SIG-M5 treated with dmso at 0.1 percent for 504 hours (cell line): Measurements from ENCODE around the gene TMEM117.
"Not testable (repeated sequence)": the region's sequence is repeated elsewhere in the genome, so short reads cannot be mapped to it uniquely, and the experiment has no call there.

Experiments used
- DNase-seq: peaks from one replicate; lab custom pipeline; 2025; ENCODE audit not compliant: unreplicated experiment; lab: John Stamatoyannopoulos, UW

The TMEM117 gene

DNA sequence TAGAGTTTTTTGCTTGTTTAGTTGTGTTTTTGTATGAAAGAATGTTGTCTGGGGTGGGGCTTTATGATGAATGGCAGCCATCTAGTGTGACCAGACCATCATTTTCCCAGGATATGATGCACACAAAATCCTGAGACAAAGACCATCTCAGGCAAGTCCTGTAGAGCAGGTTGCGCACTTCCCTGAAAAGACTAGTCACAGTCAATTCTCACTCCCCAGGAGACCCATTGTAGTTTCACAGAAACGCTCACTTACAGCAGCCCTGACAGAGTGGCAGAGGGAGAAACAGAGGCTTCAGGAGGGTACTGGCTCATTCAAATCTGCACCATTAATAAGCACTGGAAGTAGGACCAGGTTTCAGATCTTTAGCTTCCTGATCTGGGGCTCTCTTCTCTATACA is 183.2 kb downstream of the TMEM117 start:
- no peak for DNase-seq

DNA sequence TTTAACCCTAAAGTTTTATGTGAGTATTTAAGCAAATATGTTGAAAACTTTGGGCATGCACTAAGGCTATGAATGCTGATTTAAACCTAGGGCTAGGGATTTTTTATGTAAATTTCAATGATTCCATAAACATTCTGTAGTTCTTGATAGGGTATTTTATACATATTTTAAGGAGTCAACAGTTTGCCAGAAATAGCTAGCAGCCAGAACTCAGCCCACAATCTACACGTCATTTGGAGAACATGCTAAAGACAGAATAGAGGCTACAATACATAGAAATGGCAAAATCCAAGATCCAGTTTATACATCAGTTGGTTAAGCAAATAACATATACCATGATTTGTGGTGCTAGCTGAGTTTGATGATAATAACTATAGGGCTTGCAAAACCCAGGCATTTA is 184.7 kb downstream of the TMEM117 start:
- DNase-seq, result no peak

DNA sequence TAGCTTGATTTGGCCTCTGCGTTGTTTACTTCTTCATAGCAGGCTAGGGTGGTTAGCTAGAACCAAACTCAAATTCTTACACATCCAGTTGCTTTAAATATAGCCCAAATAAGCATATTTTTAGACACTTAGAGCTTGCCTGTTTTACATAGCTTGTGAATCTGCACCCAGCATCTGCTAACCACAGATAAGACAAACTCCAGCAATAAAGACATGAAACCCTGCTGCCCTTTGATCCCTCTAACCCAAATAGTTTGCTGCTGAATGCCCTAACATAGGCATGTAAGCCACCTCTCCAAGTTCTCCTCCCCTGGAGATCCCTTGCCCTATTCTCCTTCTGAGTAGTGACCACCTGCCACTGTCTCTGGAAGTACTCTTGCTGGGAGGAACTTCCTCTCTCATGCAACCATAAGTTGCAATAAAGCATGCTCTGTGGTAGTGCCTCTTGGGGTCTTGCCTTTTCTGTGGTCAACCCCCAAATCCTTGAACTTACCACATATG is 185.6 kb downstream of the TMEM117 start:
- peak; percentile 2 for DNase-seq

DNA sequence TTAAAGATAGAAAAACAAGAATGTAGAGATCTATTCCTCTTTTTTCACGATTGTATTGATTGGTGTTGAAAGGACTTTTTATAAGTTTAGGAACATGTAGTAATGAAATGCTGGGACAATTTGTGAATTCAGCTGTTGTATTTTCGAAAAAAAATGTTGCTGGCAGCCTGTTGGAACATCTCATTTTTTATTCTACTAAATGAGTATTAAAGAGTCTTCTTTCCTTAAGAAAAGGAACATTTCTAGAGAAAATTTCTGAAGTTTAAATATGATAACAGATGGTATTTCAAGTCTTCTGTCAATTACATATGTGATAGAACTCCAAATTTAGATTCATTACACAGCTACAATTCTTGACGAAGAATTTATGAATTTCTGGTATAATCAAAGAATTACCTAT is 189.6 kb downstream of the TMEM117 start:
- DNase-seq, result no peak

DNA sequence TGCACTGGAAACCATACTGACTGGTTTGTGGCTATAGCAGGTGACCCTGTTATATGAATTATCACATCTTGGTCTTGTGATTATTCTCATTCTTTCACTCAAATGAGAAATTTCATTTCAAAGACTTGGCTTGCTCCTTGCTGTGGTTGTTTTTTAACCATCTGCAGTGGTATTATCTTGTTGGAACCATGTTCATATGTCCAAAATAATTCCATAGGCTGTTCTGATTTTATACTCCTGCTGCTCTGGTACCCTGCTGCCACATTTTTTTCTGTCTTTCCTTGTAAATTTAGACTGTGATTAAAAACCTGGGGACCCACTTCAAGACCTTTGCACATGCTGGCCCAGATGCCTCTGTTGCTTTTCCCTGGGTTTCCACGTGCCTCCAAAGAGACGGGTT is 190.2 kb downstream of the TMEM117 start:
- DNase-seq, result no peak

DNA sequence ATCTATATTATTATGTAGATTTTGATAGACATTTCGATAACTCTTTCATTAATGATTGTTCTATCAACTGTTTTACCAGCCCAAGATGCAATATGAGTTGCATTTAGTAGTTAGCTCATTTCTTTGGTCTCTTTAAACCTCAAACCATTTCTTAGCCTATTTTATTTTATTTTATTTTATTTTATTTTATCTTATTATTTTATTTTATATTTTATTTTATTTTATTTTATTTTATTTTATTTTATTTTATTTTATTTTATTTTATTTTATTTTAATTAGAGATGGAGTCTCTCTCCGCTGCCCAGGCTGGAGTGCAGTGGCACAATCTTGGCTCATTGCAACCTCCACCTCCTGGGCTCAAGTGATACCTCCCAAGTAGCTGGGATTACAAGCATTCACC is 191.0 kb downstream of the TMEM117 start:
- not testable (repeated sequence) for DNase-seq

DNA sequence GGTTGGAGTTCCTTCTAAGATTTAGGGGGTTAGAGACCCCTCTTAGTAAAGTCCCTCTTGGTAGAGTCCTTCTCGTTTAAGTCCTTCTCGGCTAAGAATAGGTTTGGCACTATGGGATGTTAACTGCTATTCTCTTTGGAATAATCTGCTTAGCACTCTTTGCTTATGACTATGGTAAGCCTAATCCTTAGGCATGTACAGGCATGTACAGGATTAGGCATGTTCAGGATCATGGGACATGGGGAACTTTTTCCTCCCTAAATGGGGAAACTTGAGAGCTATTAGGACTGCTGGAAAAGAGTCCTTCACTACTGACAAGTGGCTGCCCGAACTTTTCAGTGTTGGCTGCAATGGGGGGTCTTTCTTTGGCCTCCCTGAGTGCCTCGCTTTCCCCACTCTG is 193.3 kb downstream of the TMEM117 start:
- DNase-seq, result no peak

DNA sequence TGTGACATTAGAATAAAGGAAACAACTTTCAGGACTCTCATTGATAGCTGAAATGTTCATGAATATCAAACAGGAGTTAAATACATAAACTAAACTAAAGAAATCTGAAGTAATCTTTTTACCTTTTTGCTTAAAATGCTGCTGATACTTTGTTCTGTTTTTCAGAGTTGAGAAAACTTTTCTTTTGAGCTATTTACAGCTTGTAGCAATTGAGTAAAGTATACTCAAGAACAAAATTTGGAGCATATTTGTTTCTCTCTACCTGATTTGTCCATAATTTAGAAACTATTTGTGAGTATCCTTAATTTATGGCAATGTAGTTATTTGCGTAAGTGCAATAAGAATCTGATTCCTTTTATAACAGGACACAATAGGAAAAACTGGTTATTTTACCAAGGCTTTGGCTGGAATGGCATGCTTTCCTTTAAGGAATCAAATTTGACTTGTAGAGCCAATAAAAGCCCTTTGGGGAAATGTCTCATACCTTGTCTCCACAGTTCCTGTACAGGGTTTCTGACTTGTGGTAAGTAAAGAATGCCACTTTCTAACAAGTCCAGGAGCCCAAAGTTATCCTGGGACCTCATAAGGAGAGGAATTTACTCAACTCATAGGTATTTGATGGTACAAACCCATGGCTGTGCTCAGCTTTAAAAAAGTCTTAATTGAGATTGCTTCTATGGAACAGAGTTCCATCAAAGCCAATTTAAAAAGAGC is 195.7 kb downstream of the TMEM117 start:
- DNase-seq, result no peak

DNA sequence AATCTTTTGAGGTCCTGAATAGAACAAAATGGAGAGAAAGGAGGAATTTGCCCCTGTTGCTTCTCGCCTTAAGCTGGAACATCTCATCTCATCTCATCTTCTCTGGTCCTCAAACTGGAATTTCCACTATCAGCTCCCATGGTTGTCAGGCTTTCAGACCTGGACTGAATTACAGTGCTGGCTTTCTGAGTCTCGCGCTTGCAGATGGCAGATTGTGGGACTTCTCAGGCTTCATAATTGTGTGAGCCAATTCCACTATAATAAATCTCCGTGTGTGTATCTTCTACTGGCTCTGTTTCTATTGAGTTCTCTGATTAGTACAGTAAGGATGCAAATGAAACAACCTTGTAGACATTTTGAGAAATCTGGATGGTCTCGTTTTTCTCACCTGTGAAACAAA is 199.0 kb downstream of the TMEM117 start:
- DNase-seq, result no peak

DNA sequence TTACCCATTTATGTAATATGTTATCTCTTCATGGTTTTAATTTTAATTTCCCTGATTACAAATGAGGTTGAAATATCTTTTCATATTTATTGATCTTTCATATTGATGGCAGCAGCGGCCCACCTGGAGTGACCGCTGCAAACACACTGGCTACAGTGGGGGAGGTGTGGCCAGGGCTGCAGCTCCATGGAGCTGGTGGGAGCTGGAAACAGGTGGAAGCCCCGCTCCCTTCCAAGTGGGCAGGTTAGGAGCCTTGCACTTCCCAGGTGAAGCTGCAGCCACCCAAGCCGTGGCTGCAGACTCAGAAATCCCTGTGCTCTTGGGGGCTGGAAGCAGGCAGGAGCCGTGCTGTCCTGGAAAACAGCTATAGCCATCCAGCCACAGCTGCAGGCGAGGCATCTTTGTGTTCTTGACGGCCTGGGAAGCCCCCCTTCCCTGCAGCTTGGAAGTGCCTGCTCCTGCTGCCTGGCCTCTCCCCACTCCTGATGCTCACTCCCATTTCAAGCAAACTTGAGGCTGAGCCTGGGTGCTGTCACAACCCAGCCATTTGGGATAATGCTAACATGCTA is 201.1 kb downstream of the TMEM117 start:
- no peak for DNase-seq

DNA sequence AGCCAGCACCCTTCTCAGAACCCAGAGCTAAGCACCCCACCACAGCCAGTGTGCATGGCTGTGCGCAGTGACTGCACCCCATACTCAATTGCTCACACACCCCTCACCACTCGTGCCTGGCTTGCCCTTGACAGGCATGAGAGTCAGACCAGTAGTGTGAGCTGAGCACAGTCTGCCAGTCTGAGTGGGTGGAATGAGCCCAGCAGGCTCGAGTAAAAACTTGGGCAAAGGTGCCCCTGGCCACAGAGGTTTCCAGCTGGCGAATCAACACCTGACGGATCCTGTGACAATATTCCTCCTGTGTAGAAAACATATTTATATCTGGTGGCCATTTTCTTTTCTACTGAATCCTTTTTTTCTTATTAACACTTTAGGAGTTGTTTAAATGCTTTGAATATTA is 202.5 kb downstream of the TMEM117 start:
- DNase-seq, result no peak

DNA sequence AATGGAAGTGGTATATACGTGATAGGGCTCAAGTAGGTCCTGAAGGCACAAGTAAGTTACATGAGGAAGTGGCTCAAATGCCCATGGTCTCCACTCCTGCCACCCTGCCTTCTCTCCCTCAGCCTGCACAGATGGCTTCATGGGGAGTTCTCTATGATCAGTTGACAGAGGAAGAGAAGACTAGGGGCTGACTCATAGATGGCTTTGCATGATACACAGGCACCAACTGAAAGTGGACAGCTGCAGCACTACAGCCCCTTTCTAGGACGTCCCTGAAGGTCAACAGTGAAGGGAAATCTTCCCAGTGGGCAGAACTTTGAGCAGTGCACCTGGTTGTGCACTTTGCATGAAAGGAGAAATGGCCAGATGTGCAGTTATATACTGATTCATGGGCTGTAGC is 208.6 kb downstream of the TMEM117 start:
- DNase-seq, result not testable (repeated sequence)

DNA sequence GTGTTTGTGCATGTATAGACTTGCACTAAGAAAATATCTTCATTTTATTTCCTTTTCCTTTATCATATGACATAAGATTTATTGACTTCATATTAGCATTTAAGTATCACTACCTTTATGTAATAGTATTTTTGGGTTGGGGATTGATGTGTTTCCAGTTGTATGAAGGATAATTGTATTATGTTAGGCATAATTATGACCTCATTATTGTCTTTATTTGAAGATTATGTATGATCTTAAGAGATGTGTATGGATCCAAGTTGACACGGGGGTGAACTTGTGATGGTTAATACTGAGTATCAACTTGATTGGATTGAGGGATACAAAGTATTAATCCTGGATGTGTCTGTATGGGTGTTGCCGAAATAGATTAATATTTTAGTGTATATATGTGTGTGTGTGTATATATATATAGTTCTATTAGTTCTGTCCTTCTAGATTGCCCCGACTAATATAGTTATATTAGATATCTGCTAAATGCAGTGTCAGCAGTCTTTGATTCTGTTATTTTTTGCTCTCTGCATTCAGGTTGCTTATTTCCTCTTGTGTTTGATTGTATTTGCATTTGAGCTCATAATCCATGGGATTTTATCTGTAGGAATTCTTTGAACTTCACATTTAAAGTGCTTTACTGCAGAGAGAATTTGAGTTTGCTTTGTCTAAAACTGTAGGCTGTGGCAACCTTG is 211.0 kb downstream of the TMEM117 start:
- DNase-seq, result no peak

DNA sequence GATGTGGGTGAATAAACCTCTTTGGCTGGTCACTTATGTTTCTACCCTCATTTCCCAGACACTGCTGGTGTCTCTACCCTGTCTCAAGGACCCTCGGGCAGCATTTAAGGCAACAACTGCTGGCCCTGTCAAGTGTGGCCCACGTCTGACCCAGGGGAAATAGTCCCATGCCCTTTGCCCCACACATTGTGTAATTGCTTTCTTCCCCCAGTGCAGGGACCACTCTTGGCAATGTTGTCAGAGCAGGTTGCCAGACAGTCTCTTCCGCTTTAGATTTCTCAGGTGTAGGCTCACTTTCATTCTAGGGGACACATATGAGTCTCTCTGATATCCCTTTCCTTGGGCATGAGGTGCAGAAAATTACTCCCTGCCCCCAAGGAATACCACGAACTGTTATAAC is 216.7 kb downstream of the TMEM117 start:
- DNase-seq, result no peak

DNA sequence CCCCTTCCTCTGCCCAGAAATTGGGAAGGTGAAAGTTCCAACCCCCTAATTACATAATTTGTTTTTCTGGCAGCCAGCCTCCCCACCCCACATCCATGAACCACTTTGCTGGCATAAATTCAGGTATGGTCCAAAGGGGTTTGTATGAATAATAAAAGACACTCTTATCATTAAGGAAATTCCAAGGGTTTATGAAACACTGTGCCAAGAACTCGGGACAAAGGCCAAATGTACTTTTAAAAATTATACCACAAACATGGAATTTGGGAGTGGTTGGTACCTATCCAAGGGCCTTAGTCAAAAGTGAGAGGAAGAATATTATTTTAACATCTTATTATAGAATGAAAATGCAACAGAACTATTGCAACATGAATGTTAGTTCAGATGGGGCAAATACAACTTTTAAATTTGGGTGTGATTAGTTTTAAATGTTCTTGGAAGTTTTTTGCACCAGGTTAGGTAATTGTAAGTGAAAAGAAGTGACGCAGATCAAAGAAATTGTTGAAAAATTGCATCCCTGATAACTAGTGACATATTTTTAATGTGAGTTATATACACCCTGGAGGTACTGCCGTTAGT is 217.8 kb downstream of the TMEM117 start:
- no peak for DNase-seq

DNA sequence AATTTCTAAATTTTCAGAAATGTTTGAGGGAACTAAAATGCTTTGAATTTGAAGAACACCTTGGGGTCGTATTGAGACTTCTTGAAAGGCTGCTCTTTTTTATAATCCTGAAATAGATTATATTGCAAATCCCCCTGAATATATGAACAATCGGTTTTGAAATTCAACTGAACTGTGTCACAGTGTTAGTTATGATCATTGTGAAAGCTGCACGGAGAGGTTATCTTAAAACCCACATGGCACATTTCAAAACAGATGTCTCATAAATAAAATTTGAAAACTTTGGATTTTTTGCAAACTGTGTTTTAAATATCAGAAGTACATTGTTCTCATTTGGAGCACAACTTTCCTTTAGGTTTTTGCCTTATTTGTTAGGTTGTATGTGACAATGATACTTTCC is 218.4 kb downstream of the TMEM117 start:
- DNase-seq, result no peak

DNA sequence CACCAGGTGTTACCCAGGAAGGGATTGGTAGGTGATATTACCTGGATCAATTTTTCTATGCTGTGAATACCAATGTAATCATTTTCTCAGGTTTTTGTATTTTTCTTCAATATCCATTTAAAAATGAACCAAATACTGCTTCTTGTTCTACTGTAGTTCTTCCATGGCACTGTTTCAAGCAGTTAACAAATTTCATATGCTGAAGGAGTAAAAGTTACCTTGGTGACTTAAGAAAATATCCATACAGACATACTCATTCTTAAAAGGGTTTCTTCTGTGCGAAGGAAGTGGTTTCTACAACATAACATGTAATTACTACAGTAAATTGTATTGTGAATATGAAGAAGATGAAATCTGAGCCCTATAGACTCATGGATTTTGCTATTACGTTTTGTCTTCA is 222.5 kb downstream of the TMEM117 start:
- no peak for DNase-seq

DNA sequence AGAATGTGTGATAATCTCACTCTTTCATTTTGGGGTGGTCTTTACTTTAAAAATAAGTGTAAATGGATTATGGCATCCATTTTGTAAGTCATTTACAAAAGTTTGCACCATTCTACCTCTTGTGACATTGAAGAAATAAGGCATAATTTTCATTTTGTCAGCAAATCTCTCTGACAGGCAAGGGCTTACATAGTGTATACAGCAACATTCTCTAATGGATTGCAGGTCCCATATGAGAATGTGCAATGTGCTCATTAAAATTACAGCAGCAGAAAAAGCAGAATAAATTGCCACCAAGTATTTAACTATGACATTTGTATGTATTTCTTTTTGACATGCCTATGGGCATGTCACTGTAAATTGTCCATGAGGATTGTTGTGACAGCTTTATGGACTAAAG is 223.6 kb downstream of the TMEM117 start:
- DNase-seq, result no peak

DNA sequence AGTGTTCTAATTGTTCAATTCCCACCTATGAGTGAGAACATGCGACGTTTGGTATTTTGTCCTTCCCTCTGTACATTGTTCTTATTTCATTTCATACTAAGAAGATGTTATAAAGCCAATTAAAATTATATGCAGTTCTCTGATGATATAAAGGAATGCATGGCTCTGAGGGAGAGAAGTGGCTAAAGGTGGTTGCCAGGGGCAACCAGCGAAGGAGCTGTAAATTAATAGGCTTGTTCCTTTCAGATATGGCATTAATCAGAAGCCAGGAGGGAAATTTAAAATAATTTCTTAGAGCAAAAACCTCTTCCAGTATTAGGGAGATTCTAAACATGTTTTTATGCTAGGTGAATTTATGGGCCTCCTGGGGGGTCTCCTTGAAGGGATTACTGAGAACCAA is 227.8 kb downstream of the TMEM117 start:
- DNase-seq, result no peak

DNA sequence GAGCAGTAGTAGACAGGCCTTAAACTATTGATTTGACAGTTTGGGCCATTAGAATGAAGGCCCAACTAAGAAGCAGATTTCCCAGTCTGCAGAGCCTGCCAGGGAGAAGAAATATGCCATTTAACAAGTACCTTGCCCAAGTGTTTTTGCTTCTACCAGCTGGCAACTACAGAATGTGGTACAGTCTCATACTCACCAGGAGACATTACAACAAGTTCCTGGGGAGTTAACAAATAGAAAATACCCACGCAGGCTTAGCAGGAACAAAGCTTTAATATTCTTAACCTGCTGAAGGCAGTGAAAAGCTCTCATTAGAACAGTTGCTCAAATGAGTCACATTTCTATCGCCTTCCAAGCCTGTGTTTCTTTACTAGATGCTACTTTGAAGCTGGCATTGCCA is 241.0 kb downstream of the TMEM117 start:
- DNase-seq, result no peak

DNA sequence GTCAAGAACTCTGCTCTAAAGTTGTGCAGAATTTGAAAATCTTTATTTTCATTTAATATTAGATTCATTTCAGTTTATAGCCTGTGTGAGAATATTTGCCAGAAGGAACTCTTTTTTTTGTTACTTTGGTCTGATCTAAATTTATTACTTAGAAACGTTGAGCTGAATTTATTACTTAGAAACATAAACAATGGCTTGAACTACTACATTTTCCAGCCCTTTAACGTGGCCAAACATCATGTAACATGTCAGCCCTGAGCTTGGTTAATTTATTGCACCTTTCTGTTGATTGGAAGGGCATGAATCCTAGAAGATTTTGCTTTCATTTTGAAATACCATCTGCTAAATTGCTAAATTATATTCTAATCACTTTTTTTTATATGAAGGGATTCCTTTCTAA is 241.4 kb downstream of the TMEM117 start:
- no peak for DNase-seq

DNA sequence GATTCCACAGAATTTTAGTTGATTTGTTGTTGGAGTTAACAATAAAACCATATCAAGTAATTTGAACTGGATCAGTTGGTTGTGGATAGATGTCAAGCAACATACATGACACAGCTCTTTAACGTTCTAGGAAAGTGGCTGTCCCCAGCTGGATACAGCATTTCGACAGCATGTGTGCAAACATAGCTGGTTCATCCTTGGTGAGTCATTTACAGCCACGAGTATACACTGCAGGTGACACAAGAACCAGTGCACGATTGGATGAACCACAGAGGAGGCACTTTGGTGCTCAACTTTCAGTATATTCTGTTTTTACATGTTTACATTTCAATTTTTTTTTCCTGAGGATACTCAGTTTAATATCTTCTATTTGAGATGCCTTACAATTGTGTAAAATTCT is 242.4 kb downstream of the TMEM117 start:
- DNase-seq, result no peak
